ENCODE measurements around the gene FARS2. TPM values are rescaled to one million over a fixed set of nuclear protein-coding genes. Genes with fewer than 3 reads are reported as not detected.
A peak's percentile ranks its signal among the peaks of the same experiment; 100 is the strongest.

The FARS2 gene
- total and polyA plus RNA-seq, 9 of the 15 experiments (the other 6 are each of a cell fraction or from before 2014, with no cell fraction given): 16.5 to 62.2 (median 27.0) TPM

DNA sequence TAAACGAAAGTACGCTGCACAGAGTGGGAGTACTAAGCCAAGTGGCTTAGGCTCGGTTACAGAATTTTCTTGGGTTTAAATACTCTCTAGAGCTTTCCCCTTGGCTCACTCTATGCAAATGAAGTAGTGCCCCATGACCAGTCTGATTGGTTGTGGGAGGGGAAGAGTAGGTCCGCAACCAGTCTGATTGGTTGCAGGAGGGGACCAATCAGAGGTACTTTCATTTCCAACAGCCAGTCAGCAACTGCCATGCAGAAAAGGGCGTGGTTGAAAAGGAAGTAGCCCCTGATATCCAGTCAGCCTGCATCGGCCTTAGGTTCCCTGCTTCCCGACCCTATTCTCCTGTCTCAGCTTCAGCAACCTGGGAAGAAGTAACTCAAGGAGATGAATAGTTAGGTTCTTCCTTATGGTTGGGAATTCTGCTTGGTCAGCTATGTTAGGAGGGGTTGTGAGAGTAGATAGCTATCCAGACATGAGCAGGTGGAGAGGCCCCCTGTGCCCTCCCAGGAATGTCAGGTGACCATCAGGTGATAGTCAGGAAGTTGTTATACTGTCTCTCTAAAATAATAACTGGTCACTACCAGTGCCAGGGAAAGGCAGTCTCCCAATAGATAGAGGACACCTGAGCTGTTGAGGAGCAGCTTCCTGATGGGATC is 57.4 kb downstream of the FARS2 start (continued):
- TF ChIP-seq, protein P1, sequence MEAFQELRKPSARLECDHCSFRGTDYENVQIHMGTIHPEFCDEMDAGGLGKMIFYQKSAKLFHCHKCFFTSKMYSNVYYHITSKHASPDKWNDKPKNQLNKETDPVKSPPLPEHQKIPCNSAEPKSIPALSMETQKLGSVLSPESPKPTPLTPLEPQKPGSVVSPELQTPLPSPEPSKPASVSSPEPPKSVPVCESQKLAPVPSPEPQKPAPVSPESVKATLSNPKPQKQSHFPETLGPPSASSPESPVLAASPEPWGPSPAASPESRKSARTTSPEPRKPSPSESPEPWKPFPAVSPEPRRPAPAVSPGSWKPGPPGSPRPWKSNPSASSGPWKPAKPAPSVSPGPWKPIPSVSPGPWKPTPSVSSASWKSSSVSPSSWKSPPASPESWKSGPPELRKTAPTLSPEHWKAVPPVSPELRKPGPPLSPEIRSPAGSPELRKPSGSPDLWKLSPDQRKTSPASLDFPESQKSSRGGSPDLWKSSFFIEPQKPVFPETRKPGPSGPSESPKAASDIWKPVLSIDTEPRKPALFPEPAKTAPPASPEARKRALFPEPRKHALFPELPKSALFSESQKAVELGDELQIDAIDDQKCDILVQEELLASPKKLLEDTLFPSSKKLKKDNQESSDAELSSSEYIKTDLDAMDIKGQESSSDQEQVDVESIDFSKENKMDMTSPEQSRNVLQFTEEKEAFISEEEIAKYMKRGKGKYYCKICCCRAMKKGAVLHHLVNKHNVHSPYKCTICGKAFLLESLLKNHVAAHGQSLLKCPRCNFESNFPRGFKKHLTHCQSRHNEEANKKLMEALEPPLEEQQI (IDR thresholded peaks at IDR 0.05): no peak
- no peak for TF ChIP-seq NUFIP1 (IDR thresholded peaks at IDR 0.05; ENCODE audit: partially characterized antibody)
- TF ChIP-seq KDM4B (IDR thresholded peaks at IDR 0.05; ENCODE audit: borderline replicate concordance in 2 of 2, low read depth in 1 of 2): no peak
- TF ChIP-seq ZNF316 (IDR thresholded peaks at IDR 0.05): peak; percentile 40; the same call in 1 of the 2 replicates
- TF ChIP-seq RB1 (IDR thresholded peaks at IDR 0.05; ENCODE audit: low read depth): no peak
- TF ChIP-seq ZBTB1 (CRISPR knock-in tag; IDR thresholded peaks at IDR 0.05; ENCODE audit: borderline replicate concordance, low read depth): no peak

DNA sequence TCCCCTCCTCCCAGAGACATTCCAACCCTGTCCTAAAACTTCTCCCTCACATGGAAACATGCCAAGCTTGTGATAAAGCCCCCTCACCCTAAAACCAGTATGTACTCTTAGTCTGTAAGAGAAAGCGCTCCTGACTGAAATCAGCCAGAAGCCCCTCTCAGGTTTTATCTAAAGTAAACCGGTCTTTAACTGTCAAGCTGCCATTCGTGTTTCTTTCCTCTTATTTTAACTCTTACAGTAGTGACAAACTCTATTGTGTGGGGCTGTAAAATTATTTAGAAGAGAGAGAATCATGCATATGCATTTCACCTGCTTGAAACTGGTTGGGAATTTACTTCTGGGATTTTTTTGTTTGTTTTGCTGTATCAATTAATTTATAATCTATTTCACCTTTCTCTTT is 62.7 kb downstream of the FARS2 start:
- Histone ChIP-seq H3K36me3 (ENCODE audit: control insufficient read depth, insufficient read depth, low read length) (peaks cover 6% of the 10 kb centered on the region; the same call in 2 of the 3 replicates), H3K9me3 (replicated peaks; ENCODE audit: control insufficient read depth, insufficient read depth, low read depth, low read length) (peaks cover 4% of the 10 kb centered on the region), H4K20me1 (replicated peaks; ENCODE audit: control insufficient read depth, insufficient read depth, low read length) (no peaks in the 10 kb centered on the region), H3K9ac (ENCODE audit: insufficient read depth in 1 of 2, low read depth in 2 of 2, low read length in 2 of 2) (no peak overlapping the region), H3K27ac (ENCODE audit: extremely low read depth, low read depth, low read length) (no peak overlapping the region), H3K27me3 (ENCODE audit: control insufficient read depth in 2 of 2, insufficient read depth in 2 of 2, low read length in 2 of 2) (no peaks in the 10 kb centered on the region), H3K79me2 (ENCODE audit: control insufficient read depth, insufficient read depth, low read length) (no peaks in the 10 kb centered on the region), H2AFZ (ENCODE audit: low read depth, low read length) (no peak overlapping the region), H3K4me1 (replicated peaks in 1 of 2; ENCODE audit: control insufficient read depth in 2 of 2, insufficient read depth in 2 of 2, low read length in 2 of 2) (no peaks in the 10 kb centered on the region), H3K9me1 (ENCODE audit: control insufficient read depth, insufficient read depth, low read length) (no peaks in the 10 kb centered on the region), H3K4me2 (ENCODE audit: insufficient read depth, low read length) (no peak overlapping the region), H3K4me3 (no peak overlapping the region)
- in situ Hi-C loops (cut with MboI): no loop called here
- ChIA-PET CTCF (ENCODE audit: low intra/inter-chr PET ratio) (no interaction called here), POLR2A (interaction anchor here (0.6 kb wide), 1 partner anchor 21 kb away, joined by 3 read pairs; no protein-coding TSS in a partner anchor)
- no TSS peak for BruUV-seq (replicated peaks)
- intact Hi-C loops (cut with micrococcal nuclease): no loop called here
- FAIRE-seq: no peak
- peak in 1 of 4 experiments; percentile 12 for DNase-seq (ENCODE audit: extremely low read depth in 1 of 4, low spot score in 3 of 4)
- WGBS (ENCODE audit: insufficient coverage, low coverage, missing lambda C conversion rate): 83% methylated on average over 3 of the region's 3 CpGs
- no peak for ATAC-seq
- TF ChIP-seq RBM15 (IDR thresholded peaks at IDR 0.05; ENCODE audit: insufficient read depth, low read length) (no peak), ZNF695 (CRISPR knock-in tag; IDR thresholded peaks at IDR 0.05) (no peak), ZNF354B (CRISPR knock-in tag; IDR thresholded peaks at IDR 0.05) (no peak), RBFOX2 (IDR thresholded peaks at IDR 0.05; ENCODE audit: low read depth, low read length) (no peak), XRCC5 (IDR thresholded peaks at IDR 0.05; ENCODE audit: low read depth, low read length) (no peak)
- TF ChIP-seq, protein P2, sequence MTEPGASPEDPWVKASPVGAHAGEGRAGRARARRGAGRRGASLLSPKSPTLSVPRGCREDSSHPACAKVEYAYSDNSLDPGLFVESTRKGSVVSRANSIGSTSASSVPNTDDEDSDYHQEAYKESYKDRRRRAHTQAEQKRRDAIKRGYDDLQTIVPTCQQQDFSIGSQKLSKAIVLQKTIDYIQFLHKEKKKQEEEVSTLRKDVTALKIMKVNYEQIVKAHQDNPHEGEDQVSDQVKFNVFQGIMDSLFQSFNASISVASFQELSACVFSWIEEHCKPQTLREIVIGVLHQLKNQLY (CRISPR knock-in tag; conservative IDR thresholded peaks at IDR 0.05): no peak
- TF ChIP-seq, protein P3, sequence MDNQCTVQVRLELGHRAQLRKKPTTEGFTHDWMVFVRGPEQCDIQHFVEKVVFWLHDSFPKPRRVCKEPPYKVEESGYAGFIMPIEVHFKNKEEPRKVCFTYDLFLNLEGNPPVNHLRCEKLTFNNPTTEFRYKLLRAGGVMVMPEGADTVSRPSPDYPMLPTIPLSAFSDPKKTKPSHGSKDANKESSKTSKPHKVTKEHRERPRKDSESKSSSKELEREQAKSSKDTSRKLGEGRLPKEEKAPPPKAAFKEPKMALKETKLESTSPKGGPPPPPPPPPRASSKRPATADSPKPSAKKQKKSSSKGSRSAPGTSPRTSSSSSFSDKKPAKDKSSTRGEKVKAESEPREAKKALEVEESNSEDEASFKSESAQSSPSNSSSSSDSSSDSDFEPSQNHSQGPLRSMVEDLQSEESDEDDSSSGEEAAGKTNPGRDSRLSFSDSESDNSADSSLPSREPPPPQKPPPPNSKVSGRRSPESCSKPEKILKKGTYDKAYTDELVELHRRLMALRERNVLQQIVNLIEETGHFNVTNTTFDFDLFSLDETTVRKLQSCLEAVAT (IDR thresholded peaks at IDR 0.05): no peak
- TF ChIP-seq, protein P4, sequence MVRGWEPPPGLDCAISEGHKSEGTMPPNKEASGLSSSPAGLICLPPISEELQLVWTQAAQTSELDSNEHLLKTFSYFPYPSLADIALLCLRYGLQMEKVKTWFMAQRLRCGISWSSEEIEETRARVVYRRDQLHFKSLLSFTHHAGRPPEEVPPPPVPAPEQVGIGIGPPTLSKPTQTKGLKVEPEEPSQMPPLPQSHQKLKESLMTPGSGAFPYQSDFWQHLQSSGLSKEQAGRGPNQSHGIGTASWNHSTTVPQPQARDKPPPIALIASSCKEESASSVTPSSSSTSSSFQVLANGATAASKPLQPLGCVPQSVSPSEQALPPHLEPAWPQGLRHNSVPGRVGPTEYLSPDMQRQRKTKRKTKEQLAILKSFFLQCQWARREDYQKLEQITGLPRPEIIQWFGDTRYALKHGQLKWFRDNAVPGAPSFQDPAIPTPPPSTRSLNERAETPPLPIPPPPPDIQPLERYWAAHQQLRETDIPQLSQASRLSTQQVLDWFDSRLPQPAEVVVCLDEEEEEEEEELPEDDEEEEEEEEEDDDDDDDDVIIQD (CRISPR knock-in tag; IDR thresholded peaks at IDR 0.05): no peak
